IMR-90 (cell line): ENCODE measurements around the gene E4F1.
"Not testable (repeated sequence)": the region's sequence is repeated elsewhere in the genome, so short reads cannot be mapped to it uniquely, and the experiment has no call there.

ENCODE experiments used
- CHD1 ChIP-seq: IDR thresholded peaks from 2 replicates; pipeline ENCODE4 v1.6.1; 2012; ENCODE audit warnings: low read depth, low read length, improper control_type of control experiment
- FOS ChIP-seq: fragments of 150-350 bp; IDR thresholded peaks from 2 replicates; pipeline ENCODE4 v1.6.1; 2016; ENCODE audit warnings: low read depth, low read length
- MAFK ChIP-seq: IDR thresholded peaks from 2 replicates; pipeline ENCODE4 v1.6.1; 2012; ENCODE audit warnings: low read depth, low read length, improper control_type of control experiment
- MXI1 ChIP-seq: IDR thresholded peaks from 2 replicates; pipeline ENCODE4 v1.6.1; 2012; ENCODE audit warnings: low read depth, mild to moderate bottlenecking, low read length, moderate library complexity, borderline replicate concordance
- POLR2A ChIP-seq: IDR thresholded peaks from 2 replicates; pipeline ENCODE4 v1.6.1; 2012; ENCODE audit warnings: mild to moderate bottlenecking, low read depth, low read length
- RAD21 ChIP-seq: IDR thresholded peaks from 2 replicates; pipeline ENCODE4 v1.6.1; 2012; ENCODE audit warnings: low read length, improper control_type of control experiment
- RFX5 ChIP-seq: IDR thresholded peaks from 2 replicates; pipeline ENCODE4 v1.8.0; 2012; ENCODE audit warnings: low read depth, mild to moderate bottlenecking, low read length, moderate library complexity
- SMC3 ChIP-seq: fragments of 150-350 bp; IDR thresholded peaks from 2 replicates; pipeline ENCODE4 v1.6.1; 2016; ENCODE audit warnings: low read depth, mild to moderate bottlenecking, antibody characterized with exemption, low read length, moderate library complexity
- TF ChIP-seq, protein P1 (sequence below): conservative IDR thresholded peaks from 2 replicates; pipeline ENCODE4 v1.5.1; 2012; ENCODE audit warnings: mild to moderate bottlenecking, low read depth, low read length, improper control_type of control experiment

DNA sequence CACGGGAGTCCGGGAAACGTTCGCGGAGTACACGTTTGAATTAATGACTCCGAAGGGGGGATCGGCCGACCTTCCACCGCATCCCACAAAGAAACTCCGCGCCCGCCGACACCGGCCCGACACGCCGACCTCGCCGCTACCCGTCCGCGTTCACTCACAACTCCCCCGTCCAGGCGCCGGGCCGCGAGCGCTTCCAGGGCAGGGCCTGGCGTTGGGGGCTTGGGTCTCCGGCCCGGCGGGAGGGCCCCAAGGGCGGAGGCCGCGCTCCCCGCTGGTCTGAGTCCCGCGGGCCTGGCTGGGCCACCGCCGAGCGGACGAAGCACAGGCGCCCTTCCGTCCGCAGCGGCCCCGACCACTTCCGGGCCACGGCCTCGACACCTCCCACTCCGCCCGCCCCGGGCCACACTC lies 44.1 kb downstream of the E4F1 start:
- TF ChIP-seq, protein P1, sequence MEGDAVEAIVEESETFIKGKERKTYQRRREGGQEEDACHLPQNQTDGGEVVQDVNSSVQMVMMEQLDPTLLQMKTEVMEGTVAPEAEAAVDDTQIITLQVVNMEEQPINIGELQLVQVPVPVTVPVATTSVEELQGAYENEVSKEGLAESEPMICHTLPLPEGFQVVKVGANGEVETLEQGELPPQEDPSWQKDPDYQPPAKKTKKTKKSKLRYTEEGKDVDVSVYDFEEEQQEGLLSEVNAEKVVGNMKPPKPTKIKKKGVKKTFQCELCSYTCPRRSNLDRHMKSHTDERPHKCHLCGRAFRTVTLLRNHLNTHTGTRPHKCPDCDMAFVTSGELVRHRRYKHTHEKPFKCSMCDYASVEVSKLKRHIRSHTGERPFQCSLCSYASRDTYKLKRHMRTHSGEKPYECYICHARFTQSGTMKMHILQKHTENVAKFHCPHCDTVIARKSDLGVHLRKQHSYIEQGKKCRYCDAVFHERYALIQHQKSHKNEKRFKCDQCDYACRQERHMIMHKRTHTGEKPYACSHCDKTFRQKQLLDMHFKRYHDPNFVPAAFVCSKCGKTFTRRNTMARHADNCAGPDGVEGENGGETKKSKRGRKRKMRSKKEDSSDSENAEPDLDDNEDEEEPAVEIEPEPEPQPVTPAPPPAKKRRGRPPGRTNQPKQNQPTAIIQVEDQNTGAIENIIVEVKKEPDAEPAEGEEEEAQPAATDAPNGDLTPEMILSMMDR, result not testable (repeated sequence)
- not testable (repeated sequence) for TF ChIP-seq SMC3, MXI1, RAD21, MAFK, POLR2A, FOS, CHD1, RFX5
